ENCODE data around the gene RMI1.
A peak's percentile ranks its signal among the peaks of the same experiment; 100 is the strongest.

DNA sequence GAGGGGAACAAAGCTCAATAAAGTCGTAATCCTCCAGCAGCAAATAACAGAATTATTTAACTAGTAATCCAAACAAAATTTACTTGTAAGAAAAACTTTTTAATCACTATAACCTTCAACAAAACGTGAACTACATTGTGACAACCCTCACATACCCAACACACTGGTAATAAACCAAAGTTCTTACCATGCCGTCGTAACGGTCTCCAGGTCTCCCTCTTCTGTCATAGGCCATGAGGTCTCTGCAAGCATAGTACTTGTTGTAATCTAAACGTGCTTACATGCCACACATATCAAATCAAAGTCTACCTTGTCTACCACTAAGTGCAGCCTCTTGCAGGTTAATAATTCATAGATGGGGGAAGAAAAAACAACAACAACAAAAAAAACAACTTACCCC, 9.1 kb upstream of the RMI1 start:
- TF ChIP-seq POLR2AphosphoS5 (IDR thresholded peaks at IDR 0.05; ENCODE audit: low read length) (peak; percentile 12; the same call in 1 of the 2 replicates), SMC3 (IDR thresholded peaks at IDR 0.05; ENCODE audit: borderline replicate concordance, low read length) (no peak), CBX3 (IDR thresholded peaks at IDR 0.05; ENCODE audit: borderline replicate concordance, low read depth) (no peak), MXI1 (IDR thresholded peaks at IDR 0.05; ENCODE audit: low read depth, low read length) (no peak), YY1 (IDR thresholded peaks at IDR 0.05; ENCODE audit: low read depth, low read length) (no peak), EP300 (IDR thresholded peaks at IDR 0.05; ENCODE audit: borderline replicate concordance in 1 of 2, control insufficient read depth in 1 of 2, low read depth in 2 of 2, low read length in 2 of 2) (no peak), POLR2A (IDR thresholded peaks at IDR 0.05; ENCODE audit: low read depth, low read length) (no peak), EGR1 (IDR thresholded peaks at IDR 0.05; ENCODE audit: borderline replicate concordance in 1 of 2, low read depth in 2 of 2, low read length in 2 of 2) (no peak), TBL1XR1 (IDR thresholded peaks at IDR 0.05; ENCODE audit: low read depth, low read length) (no peak), RCOR1 (conservative IDR thresholded peaks at IDR 0.05; ENCODE audit: low read depth, low read length) (no peak)
- TF ChIP-seq, protein P1, sequence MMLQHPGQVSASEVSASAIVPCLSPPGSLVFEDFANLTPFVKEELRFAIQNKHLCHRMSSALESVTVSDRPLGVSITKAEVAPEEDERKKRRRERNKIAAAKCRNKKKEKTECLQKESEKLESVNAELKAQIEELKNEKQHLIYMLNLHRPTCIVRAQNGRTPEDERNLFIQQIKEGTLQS (IDR thresholded peaks at IDR 0.05; ENCODE audit: borderline replicate concordance, extremely low read depth, low read depth, low read length), result no peak
- TF ChIP-seq, protein P2, sequence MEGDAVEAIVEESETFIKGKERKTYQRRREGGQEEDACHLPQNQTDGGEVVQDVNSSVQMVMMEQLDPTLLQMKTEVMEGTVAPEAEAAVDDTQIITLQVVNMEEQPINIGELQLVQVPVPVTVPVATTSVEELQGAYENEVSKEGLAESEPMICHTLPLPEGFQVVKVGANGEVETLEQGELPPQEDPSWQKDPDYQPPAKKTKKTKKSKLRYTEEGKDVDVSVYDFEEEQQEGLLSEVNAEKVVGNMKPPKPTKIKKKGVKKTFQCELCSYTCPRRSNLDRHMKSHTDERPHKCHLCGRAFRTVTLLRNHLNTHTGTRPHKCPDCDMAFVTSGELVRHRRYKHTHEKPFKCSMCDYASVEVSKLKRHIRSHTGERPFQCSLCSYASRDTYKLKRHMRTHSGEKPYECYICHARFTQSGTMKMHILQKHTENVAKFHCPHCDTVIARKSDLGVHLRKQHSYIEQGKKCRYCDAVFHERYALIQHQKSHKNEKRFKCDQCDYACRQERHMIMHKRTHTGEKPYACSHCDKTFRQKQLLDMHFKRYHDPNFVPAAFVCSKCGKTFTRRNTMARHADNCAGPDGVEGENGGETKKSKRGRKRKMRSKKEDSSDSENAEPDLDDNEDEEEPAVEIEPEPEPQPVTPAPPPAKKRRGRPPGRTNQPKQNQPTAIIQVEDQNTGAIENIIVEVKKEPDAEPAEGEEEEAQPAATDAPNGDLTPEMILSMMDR (IDR thresholded peaks at IDR 0.05 in 2 of 3, conservative IDR thresholded peaks at IDR 0.05 in 1 of 3; ENCODE audit: control insufficient read depth in 2 of 3, extremely low read depth in 1 of 3, insufficient read depth in 1 of 3, low read depth in 3 of 3, low read length in 3 of 3), result no peak
